SH-SY5Y (cell line): Measurements from ENCODE around the gene MAG.

Experiments
- GATA2 ChIP-seq: IDR thresholded peaks from 2 replicates; pipeline ENCODE4 v1.6.1; 2011; ENCODE audit warnings: mild to moderate bottlenecking, low read depth, low read length
- GATA3 ChIP-seq: IDR thresholded peaks from 2 replicates; pipeline ENCODE4 v1.6.1; 2011; ENCODE audit warnings: low read depth, mild to moderate bottlenecking, low read length, moderate library complexity

- no peak for TF ChIP-seq GATA2
- no peak for TF ChIP-seq GATA3
These were observed 18.9 kb upstream of the MAG start for GRCh38 chr19:35272954-35273649.
